HG03354 (cell line): ENCODE measurements around the gene DICER1.

ENCODE experiments used
- ATAC-seq: cut with Tn5 transposase; IDR thresholded peaks from one replicate; pipeline ENCODE4 v1.9.1; 2021; ENCODE audit warnings: mild to moderate bottlenecking; ENCODE audit not compliant: unreplicated experiment, poor library complexity, severe bottlenecking

The DICER1 gene

DNA sequence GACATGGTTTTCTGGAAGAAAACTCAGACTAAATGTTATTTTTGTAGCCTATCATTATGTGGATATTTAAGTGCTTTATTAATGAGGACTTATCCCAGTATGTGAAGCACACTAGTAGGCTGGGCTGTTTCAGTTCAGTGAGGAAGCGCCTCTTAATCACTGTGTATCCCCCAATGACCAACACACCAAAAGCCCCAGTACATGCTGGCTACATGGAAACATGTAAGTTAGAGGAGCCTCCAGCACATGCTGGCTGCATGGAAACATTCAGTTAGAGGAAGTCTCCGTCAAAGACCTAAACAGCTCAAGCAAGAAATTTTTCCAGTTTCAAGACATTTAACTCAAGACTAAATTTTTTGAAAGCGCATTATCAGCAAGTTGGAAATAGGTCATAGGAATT, 26.8 kb downstream of the DICER1 start:
- no peak for ATAC-seq

DNA sequence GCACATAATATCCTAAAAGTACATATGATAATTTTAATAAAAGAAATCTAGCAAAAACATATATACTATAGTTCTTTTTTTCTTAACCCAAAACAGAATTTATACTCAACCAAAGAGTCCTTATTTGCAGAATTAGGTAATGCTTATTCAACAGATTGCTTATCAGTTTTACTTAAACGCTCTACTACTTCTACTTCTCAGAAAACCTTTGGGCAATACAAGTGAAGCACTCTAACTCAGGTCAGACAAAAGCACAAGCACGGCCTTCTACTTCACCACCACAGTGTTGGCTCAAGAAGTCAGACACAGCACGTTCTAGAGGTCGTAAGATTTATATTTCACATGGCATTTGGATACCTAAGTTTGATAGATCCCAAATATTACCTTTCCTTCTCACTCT, 29.2 kb downstream of the DICER1 start:
- no peak for ATAC-seq

GRCh38 chr14:95127531-95127911, 29.8 kb downstream of the DICER1 start:
- no peak for ATAC-seq

DNA sequence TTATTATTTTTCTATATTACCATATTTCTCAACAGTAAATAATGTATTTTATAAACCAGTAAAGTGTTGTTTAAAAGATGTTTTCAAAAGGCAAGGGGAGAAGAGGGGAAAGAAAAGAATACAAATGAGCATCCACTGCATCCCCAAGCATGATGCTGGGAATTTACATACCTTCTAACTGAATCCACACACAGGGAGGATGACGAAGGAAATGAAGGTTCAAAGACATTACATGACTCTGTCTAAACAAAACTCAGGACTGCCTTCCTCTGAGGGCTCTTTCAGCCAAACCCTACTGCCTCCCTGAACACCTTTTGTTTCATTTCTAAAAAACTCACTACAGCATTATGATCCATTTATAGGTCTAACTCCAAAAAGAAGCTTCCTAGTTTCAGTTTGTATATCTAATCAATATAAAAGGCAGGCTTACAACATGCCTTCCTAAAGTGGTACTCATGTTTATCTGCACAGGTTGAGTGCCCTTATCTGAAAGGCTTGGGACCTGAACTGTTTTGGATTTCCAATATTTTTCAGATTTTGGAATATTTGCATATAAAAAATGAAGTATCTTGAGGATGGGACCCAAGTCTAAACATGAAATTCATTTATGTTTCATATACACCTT, 30.3 kb downstream of the DICER1 start:
- no peak for ATAC-seq

DNA sequence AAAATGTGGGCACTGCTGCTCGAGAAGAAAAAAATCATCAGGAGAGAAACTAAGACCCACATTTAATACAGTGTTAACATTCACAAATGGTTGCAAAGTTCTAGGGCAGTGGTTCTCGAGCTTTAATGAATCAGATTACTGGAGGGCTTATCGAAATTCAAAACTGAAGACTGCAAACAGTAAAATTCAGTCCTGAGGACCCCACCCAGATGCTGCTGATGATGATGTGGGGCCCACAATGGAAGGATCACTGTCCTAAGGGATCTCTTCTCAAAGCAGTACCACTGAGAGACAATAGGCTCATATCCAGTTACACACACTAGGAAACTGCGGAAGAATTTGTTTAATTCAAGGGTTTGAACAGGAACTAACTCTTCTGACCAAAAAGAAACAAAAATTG, 31.4 kb downstream of the DICER1 start:
- ATAC-seq = no peak

GRCh38 chr14:95125221-95125620, 32.1 kb downstream of the DICER1 start:
- no peak for ATAC-seq

DNA sequence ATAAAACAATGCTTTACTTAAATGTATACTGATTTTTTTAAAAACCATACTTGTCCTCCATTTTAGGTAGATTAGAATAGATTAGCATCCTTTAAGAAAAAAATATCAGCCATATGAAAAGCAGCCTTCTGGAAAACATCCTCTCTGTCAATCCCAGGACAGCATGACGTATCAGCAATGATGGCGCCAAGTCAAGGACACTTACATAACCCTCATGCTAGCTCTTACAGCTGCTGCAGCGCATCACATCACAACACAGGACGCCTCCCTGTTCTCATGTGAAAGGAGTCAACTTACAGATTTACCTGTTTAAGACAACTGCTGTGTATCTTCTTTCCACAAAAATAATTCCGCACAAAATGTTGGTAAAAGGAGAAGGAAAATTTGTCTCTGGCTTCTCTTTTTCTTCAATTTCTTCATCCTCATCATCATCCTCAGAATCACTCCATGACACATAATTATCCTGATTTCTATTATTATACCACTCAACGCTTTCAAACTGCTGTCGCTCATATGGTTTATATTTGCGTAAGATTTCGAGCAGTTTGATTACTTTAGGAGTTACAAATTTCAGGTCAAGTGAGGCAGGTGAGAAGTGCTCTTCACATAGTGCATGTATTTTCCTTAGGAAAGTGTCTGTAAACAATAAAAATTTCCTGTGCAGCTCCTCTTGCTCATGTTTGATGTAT, 33.3 kb downstream of the DICER1 start:
- ATAC-seq = no peak

- ATAC-seq = no peak
Observed at GRCh38 chr14:95122621-95122945, 34.7 kb downstream of the DICER1 start.

DNA sequence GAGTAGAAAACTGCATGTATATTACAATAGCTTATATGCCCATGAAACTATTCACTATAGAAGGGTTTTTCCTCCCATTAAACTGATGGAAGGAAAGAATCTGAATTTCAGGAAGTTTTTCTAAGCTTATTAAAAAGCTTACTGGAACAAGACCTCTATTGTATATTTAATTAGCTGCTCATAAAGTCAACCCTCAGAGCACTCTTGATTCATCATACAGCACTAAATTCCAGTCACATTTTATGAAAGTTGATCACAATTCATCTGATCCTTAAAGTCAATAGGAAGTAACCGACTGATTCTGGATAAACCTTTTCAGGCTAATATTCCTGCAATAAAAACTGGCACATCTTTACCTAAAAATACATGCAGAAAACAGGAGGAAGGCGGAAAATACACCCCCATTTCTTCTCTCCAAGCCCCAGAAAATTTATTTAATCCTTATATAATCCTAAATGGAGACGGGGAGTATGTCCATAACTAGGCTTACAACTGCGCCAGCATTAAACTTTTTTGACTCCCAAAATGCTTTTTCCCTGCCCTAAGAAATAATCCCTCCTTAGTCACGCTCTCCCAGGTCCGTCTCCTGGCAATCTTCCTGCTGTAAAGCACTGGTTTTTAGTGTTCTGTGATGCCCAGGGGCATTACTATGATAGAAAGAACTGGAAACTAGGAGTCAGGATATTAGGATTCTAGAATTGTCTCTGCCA, 35.3 kb downstream of the DICER1 start:
- no peak for ATAC-seq

DNA sequence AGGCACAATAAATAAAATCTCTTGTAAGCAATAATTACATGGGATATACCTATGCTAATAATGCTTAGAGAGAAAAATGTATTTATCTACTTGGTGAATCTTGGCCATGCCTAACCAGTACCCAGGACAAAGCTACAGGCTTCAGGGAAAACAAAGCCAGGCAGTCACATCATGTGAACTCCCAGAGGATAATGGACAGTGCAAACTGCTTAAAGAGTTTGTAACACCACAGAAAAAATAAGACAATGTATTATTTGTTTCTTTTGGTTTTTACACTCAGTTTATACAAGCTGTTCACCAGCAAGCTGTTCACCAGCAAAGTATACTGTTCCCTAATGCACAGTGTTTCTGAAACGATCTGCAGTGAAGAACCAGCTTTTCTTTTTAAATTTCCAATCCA, 38.0 kb downstream of the DICER1 start:
- no peak for ATAC-seq

- ATAC-seq = no peak
Observed at GRCh38 chr14:95117937-95118721, 39.2 kb downstream of the DICER1 start.

- no peak for ATAC-seq
Observed at GRCh38 chr14:95113476-95113875, 43.9 kb downstream of the DICER1 start.

DNA sequence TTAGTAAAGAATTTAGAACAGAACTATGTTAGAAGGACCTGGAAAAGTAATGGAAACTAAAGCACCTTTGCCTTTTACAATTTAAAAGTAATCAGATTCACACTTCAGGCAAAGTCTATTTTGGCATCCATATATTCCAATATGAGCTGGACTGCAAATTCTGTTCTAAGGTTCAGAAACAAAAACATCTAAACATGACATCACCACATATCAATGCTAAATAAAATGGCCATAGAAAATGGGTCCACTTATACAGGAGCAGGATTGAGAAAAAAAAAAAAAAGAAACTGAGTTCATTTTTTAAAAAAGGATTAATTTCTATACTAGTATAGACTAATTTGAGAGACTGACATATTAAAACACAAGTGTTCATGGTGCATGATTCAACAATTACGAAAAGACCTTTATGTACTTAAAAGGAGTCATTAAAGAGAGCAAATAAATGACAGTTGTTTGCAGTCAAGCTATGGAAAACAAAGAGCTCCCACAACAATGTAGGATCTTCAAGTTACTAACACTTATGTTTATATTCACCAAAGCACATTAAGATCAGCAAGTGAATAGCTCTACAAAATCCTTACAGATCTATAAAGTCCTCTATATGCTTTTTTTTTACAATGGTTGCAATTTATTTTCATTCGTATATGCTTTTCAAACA, 45.7 kb downstream of the DICER1 start:
- ATAC-seq = no peak

DNA sequence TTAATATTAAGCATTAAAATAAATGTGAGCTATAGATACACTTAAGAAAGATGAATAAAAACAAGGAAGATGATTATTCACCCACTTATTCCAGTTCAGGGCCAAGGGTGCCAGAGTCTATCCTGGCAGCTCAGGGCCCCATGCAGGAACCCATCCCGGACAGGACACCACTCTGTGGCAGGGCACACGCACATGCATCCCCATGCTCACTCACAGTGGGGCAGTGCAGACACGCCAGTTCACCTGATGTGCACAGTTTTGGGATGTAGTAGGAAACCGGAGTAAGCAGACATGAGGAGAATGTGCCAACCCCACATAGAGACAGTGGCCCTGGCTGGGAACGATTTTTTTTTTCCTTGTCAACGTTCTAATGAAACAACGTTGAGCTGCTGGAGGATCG, 47.2 kb downstream of the DICER1 start:
- ATAC-seq = no peak

DNA sequence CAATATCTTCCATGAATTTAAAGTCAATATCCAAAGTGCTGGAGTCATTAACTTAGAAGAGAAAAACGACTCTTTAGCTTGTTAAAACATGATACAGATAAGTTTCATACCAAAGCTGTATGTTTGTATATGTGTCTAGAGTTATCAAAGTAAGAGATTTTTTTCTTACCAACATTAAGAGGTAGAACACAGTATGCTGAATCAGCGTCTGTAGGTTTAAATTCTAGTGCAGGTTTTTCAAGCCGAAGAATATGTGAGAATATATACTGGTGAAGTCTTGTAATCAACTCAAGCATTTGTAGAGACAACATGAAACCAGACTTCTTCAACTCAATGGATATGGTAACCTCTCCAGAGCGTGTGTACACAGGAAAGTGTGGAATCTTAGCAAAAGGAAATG, 49.6 kb downstream of the DICER1 start:
- ATAC-seq = no peak

GRCh38 chr14:95106971-95107370, 50.4 kb downstream of the DICER1 start:
- no peak for ATAC-seq

DNA sequence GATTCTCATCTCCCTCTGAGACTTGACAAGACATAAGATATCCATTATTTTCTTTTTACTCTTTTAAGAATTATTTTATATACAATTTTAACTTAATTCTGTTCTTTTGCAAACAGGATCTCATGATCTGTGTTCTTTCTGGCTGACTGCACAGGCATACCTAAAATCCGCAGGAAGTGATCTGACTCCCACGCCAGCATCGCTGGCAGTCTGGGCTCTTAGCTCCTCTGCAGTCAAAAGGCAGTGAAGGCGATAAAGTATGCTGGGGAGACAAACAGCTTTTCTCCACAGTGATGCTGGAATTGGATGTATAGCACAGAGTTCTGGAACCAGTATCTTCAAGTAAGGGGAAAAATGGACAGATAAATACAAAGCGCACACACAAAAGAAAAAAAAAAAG, 52.4 kb downstream of the DICER1 start:
- no peak for ATAC-seq

- ATAC-seq = no peak
Observed at GRCh38 chr14:95102680-95103044, 54.7 kb downstream of the DICER1 start.

GRCh38 chr14:95101736-95102679, 55.3 kb downstream of the DICER1 start:
- no peak for ATAC-seq
